ENCODE results near the gene KREMEN2. TPM values are rescaled to one million over a fixed set of nuclear protein-coding genes. Genes with fewer than 3 reads are reported as not detected.

Gene KREMEN2
- total and polyA plus RNA-seq, 2 of the 4 experiments (the other 2 are of a cell fraction) = 0.03 TPM; not detected in 1

DNA sequence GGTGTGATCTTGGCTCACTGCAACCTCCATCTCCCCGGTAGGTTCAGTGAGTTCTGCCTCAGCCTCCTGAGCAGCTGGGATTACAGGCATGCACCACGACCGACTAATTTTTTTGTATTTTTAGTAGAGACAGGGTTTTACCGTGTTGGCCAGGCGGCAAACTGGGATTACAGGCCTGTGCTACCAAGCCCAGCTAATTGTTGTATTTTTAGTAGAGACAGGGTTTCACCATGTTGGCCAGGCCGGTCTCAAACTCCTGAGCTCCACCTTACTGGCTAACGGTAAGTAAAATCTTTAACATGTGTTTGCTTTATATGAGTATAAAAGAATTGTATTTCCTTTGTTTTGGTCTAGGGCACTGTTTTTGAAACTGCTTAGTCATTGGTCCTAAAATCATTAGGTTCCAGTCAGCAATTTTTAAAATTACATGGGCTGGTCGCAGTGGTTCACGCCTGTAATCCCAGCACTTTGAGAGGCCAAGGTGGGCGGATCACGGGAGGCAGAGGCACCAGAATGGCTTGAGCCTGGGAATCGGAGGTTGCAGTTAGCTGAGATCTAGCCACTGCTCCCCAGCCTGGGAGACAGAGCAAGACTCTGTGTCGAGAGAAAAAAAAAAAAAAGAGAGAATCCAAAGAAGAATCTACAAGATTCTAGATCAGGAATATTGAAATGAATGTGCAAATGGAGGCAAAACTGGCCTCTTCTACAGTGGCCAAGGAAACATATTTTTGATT lies 48.7 kb upstream of the KREMEN2 start:
- peak overlapping the region in 1 of 2 experiments; percentile 67; a peak in 2 of 4 replicates for H4K8ac ChIP-seq (ENCODE audit: low read depth in 2 of 2, low read length in 2 of 2)
- ChIA-PET CTCF (interaction anchor here (1.4 kb wide), 1 partner anchor 12 kb away, joined by 5 read pairs; no protein-coding TSS in a partner anchor), POLR2A (ENCODE audit: unreplicated experiment) (no interaction called here)
- H2BK120ac ChIP-seq (ENCODE audit: low read depth, low read length) = no peak overlapping the region; the same call in 1 of the 2 replicates
- H3K23ac ChIP-seq (ENCODE audit: low read depth, low read length) = no peak overlapping the region
- H3K9ac ChIP-seq (ENCODE audit: low read depth, low read length) = no peak overlapping the region
- H2AK5ac ChIP-seq (ENCODE audit: low read depth, low read length) = peak overlapping the region; percentile 10; the same call in 1 of the 2 replicates
- dilution Hi-C loops (cut with HindIII; ENCODE audit: low sequenced_read_pairs, unreplicated experiment) (no loop called here), intact Hi-C loops (cut with micrococcal nuclease) (no loop called here), in situ Hi-C loops (cut with MboI; ENCODE audit: low sequenced_read_pairs) (loop anchor here (5.0 to 10.0 kb wide), 2 partner anchors 38 to 81 kb away; partner anchors contain the start of gene ZG16B)
- H3K4me3 ChIP-seq (ENCODE audit: insufficient read depth, low read depth, low read length) = no peak overlapping the region
- H2BK5ac ChIP-seq (ENCODE audit: low read depth, low read length, poor library complexity, severe bottlenecking) = peak overlapping the region; percentile 67
- peak overlapping the region; percentile 18; the same call in 1 of the 2 replicates for H3K14ac ChIP-seq (replicated peaks; ENCODE audit: low read depth, low read length)
- ATAC-seq (ENCODE audit: low read depth) (no peak), DNase-seq (no peak)
- TF ChIP-seq RCOR1 (IDR thresholded peaks at IDR 0.05; ENCODE audit: insufficient replicate concordance, low read length) = no peak
- TF ChIP-seq SMC3 (IDR thresholded peaks at IDR 0.05; ENCODE audit: low read depth, low read length) = no peak
- TF ChIP-seq CEBPB (IDR thresholded peaks at IDR 0.05; ENCODE audit: low read depth, low read length) = peak; percentile 62; the same call in 1 of the 2 replicates
- TF ChIP-seq MAFK (IDR thresholded peaks at IDR 0.05; ENCODE audit: low read depth, low read length) = peak; percentile 62
- TF ChIP-seq NFE2L2 (IDR thresholded peaks at IDR 0.05; ENCODE audit: low read depth, low read length) = peak; percentile 78
- TF ChIP-seq, protein P1, sequence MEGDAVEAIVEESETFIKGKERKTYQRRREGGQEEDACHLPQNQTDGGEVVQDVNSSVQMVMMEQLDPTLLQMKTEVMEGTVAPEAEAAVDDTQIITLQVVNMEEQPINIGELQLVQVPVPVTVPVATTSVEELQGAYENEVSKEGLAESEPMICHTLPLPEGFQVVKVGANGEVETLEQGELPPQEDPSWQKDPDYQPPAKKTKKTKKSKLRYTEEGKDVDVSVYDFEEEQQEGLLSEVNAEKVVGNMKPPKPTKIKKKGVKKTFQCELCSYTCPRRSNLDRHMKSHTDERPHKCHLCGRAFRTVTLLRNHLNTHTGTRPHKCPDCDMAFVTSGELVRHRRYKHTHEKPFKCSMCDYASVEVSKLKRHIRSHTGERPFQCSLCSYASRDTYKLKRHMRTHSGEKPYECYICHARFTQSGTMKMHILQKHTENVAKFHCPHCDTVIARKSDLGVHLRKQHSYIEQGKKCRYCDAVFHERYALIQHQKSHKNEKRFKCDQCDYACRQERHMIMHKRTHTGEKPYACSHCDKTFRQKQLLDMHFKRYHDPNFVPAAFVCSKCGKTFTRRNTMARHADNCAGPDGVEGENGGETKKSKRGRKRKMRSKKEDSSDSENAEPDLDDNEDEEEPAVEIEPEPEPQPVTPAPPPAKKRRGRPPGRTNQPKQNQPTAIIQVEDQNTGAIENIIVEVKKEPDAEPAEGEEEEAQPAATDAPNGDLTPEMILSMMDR (conservative IDR thresholded peaks at IDR 0.05; ENCODE audit: low read depth, low read length) = no peak
- TF ChIP-seq FOS (IDR thresholded peaks at IDR 0.05; ENCODE audit: low read depth, low read length) = no peak
- TF ChIP-seq MAZ (IDR thresholded peaks at IDR 0.05; ENCODE audit: borderline replicate concordance, low read depth, low read length) = no peak
- TF ChIP-seq RFX5 (IDR thresholded peaks at IDR 0.05; ENCODE audit: low read depth, low read length) = no peak
- H2AFZ ChIP-seq (replicated peaks; ENCODE audit: low read length, poor library complexity) = no peak overlapping the region
- no peak overlapping the region for H4K5ac ChIP-seq (ENCODE audit: low read depth, low read length)
- H3K4me1 ChIP-seq (ENCODE audit: control insufficient read depth, insufficient read depth, low read length) = peaks cover 7% of the 10 kb centered on the region
- peak overlapping the region; percentile 52; the same call in 1 of the 2 replicates for H3K4ac ChIP-seq (ENCODE audit: low read depth, low read length)
- no peak overlapping the region for H2BK15ac ChIP-seq (ENCODE audit: low read depth, low read length)
- TSS peak; percentile 29 for BruUV-seq (replicated peaks)
- peaks cover 15% of the 10 kb centered on the region for H3K36me3 ChIP-seq (ENCODE audit: control insufficient read depth, insufficient read depth, low read length)
- no peaks in the 10 kb centered on the region for H3K9me3 ChIP-seq (ENCODE audit: control insufficient read depth, insufficient read depth, low read length)
- H3K4me2 ChIP-seq (ENCODE audit: low read depth, low read length) = no peak overlapping the region
- H4K20me1 ChIP-seq (ENCODE audit: insufficient read depth, low read length) = peaks cover 10% of the 10 kb centered on the region; the same call in 1 of the 2 replicates
- peak overlapping the region; percentile 46; the same call in 1 of the 2 replicates for H3K18ac ChIP-seq (ENCODE audit: low read depth, low read length)
- no peak overlapping the region for H2AK9ac ChIP-seq (replicated peaks; ENCODE audit: low read depth, low read length, poor library complexity)
- no peak overlapping the region for H4K91ac ChIP-seq (ENCODE audit: insufficient read depth, low read depth, low read length)
- H3K27me3 ChIP-seq (ENCODE audit: control insufficient read depth, insufficient read depth, low read length) = no peaks in the 10 kb centered on the region
- H3K9me1 ChIP-seq (ENCODE audit: insufficient read depth, low read length) = peaks cover 3% of the 10 kb centered on the region; the same call in 1 of the 2 replicates
- H3K79me1 ChIP-seq (ENCODE audit: low read depth in 1 of 2, low read length in 2 of 2) = peaks cover 10 to 49% of the 10 kb centered on the region in 2 experiments
- peak overlapping the region; percentile 56; the same call in 1 of the 2 replicates for H3K27ac ChIP-seq (ENCODE audit: insufficient read depth, low read length)
- WGBS, 2 experiments (ENCODE audit: extremely low coverage in 2 of 2, insufficient read length in 1 of 2) = 100% methylated on average over 2 of the region's 13 CpGs; no CpG with 5 or more reads in 1 of the 2 experiments
- no peak overlapping the region for H3K56ac ChIP-seq (ENCODE audit: extremely low read depth, insufficient read depth, low read length)
- H2BK20ac ChIP-seq (ENCODE audit: low read depth, low read length) = peak overlapping the region; percentile 59; the same call in 1 of the 2 replicates
